Tibial nerve (tissue), 4 donors: Measurements from ENCODE around the gene MRPL17. TPM values are rescaled to one million over a fixed set of nuclear protein-coding genes. Genes with fewer than 3 reads are reported as not detected.
A peak's percentile ranks its signal among the peaks of the same experiment; 100 is the strongest.

Source experiments
- DNase-seq, 2 donors: peaks; one replicate each; pipeline ENCODE4 v3.0.0-alpha.2; 2019; ENCODE audit warnings: low spot score in 2 of 2
- H3K27ac ChIP-seq, 4 donors: fragments of 200-600 bp; sonication (generic) in 3 of 4; one replicate each; pipeline ENCODE4 v1.5.1; 2017 to 2019; ENCODE audit warnings: mild to moderate bottlenecking in 1 of 4
- H3K27me3 ChIP-seq, 2 donors: fragments of 200-600 bp; sonication (generic) in 1 of 2; one replicate each; pipeline versions ENCODE4 v1.5.1 to v1.6.0; 2017 to 2019
- H3K36me3 ChIP-seq, 3 donors: fragments of 200-600 bp; sonication (generic); one replicate each; pipeline ENCODE4 v1.5.1; 2018 to 2019
- H3K4me1 ChIP-seq, 4 donors: fragments of 200-600 bp; sonication (generic) in 3 of 4; one replicate each; pipeline ENCODE4 v1.5.1; 2017 to 2019
- H3K4me3 ChIP-seq, 4 donors: fragments of 200-600 bp; sonication (generic) in 3 of 4; one replicate each; pipeline ENCODE4 v1.5.1; 2017 to 2019; ENCODE audit warnings: mild to moderate bottlenecking in 1 of 4, moderate library complexity in 1 of 4
- H3K9me3 ChIP-seq, 4 donors: fragments of 200-600 bp; sonication (generic) in 3 of 4; one replicate each; pipeline ENCODE4 v1.5.1; 2017 to 2019
- CTCF ChIP-seq, 5 experiments: fragments of 200-600 bp in 3 of 5; fragments of 450-650 bp in 2 of 5; sonication (generic) in 3 of 5; IDR thresholded peaks; one replicate each; pipeline ENCODE4 v1.5.1; 2016 to 2019; ENCODE audit warnings: antibody characterized with exemption in 5 of 5, mild to moderate bottlenecking in 3 of 5, moderate library complexity in 2 of 5
- EP300 ChIP-seq, 2 donors: sonication (generic); formaldehyde crosslinking; IDR thresholded peaks; one replicate each; pipeline ENCODE4 v1.6.1; 2017; ENCODE audit warnings: antibody characterized with exemption in 2 of 2, mild to moderate bottlenecking in 1 of 2
- POLR2A ChIP-seq, 2 donors: fragments of 450-650 bp; IDR thresholded peaks; one replicate each; pipeline ENCODE4 v1.6.1; 2017; ENCODE audit warnings: antibody characterized with exemption in 2 of 2, mild to moderate bottlenecking in 2 of 2, moderate library complexity in 2 of 2
- WGBS, 2 donors: methylation state at CpG; one replicate each; pipeline ENCODE4 v1.1.5; 2018; 5-methylcytosine and 5-hydroxymethylcytosine counted together
- total RNA-seq, 4 donors: library from RNA; depleted of rRNA; stranded (reverse); fragments of >200 nt; gene quantifications; one replicate each; pipeline ENCODE4 v1.1.0, GENCODE V29; 2016

The MRPL17 gene
- total RNA-seq = 10 to 100 TPM; 17.3 to 24.6 (median 21.6) TPM

- peak; percentile 89 to 94 for TF ChIP-seq EP300 (IDR thresholded peaks at IDR 0.05)
- peak; percentile 80 to 97 (median 96) for TF ChIP-seq CTCF (IDR thresholded peaks at IDR 0.05)
- peak; percentile 52 to 77 for TF ChIP-seq POLR2A (IDR thresholded peaks at IDR 0.05)
- Histone ChIP-seq H3K27me3 (no peaks in the 10 kb centered on the region), H3K4me1 (peaks cover 0 to 30% (median 16%) of the 10 kb centered on the region in 4 donors), H3K27ac (peak within 1 kb of the TSS; percentile 91 to 99 (median 94)), H3K9me3 (no peaks in the 10 kb centered on the region), H3K4me3 (peak within 1 kb of the TSS; percentile 69 to 89 (median 71)), H3K36me3 (peaks cover 0 to 29% (median 0%) of the 10 kb centered on the region in 3 donors)
- peak; percentile 95 to 96 for DNase-seq
- 0 to 1% methylated on average over 57 to 61 of the region's 70 CpGs for WGBS, 2 donors
Observed at GRCh38 chr11:6682936-6683861, at the start of gene MRPL17. Gene MRPL17 (minus strand): TSS chr11:6683340. CDS start chr11:6683296, 44 bp downstream.

- Histone ChIP-seq H3K4me1 (peaks cover 0 to 4% (median 0%) of the 10 kb centered on the region in 4 donors), H3K9me3 (no peaks in the 10 kb centered on the region), H3K36me3 (no peaks in the 10 kb centered on the region), H3K27me3 (no peaks in the 10 kb centered on the region), H3K27ac (no peak overlapping the region), H3K4me3 (no peak overlapping the region)
- 50 to 61% methylated on average over 6 of the region's 6 CpGs for WGBS, 2 donors
- no peak for DNase-seq
- no peak for TF ChIP-seq POLR2A (IDR thresholded peaks at IDR 0.05)
- no peak for TF ChIP-seq CTCF (IDR thresholded peaks at IDR 0.05)
- TF ChIP-seq EP300 (IDR thresholded peaks at IDR 0.05) = no peak
Observed at GRCh38 chr11:6727971-6728760, 45.0 kb upstream of the MRPL17 start.

GRCh38 chr11:6725386-6725896, 42.3 kb upstream of the MRPL17 start:
- Histone ChIP-seq H3K36me3 (no peaks in the 10 kb centered on the region), H3K4me3 (no peak overlapping the region), H3K27me3 (no peaks in the 10 kb centered on the region), H3K27ac (peak overlapping the region in 1 of 4 donors; percentile 12), H3K9me3 (no peaks in the 10 kb centered on the region), H3K4me1 (peaks cover 0 to 4% (median 1%) of the 10 kb centered on the region in 4 donors)
- no peak for TF ChIP-seq POLR2A (IDR thresholded peaks at IDR 0.05)
- TF ChIP-seq EP300 (IDR thresholded peaks at IDR 0.05) = no peak
- TF ChIP-seq CTCF (IDR thresholded peaks at IDR 0.05) = no peak
- WGBS, 2 donors = 20 to 26% methylated on average over 2 of the region's 2 CpGs
- DNase-seq = no peak

- TF ChIP-seq POLR2A (IDR thresholded peaks at IDR 0.05) (no peak), EP300 (IDR thresholded peaks at IDR 0.05) (no peak), CTCF (IDR thresholded peaks at IDR 0.05) (no peak)
- Histone ChIP-seq H3K4me1 (peaks cover 0 to 4% (median 1%) of the 10 kb centered on the region in 4 donors), H3K9me3 (no peaks in the 10 kb centered on the region), H3K27me3 (no peaks in the 10 kb centered on the region), H3K27ac (no peak overlapping the region), H3K36me3 (no peaks in the 10 kb centered on the region), H3K4me3 (no peak overlapping the region)
- DNase-seq = no peak
- WGBS, 2 donors = 79 to 83% methylated on average over 1 of the region's 1 CpG
Observed at GRCh38 chr11:6724013-6724412, 40.9 kb upstream of the MRPL17 start.
